Activated CD4-positive, alpha-beta T cell treated with anti-CD3 and anti-CD28 coated beads, Interleukin-2, amount 50 U/mL, for 1 hour (primary cell): Measurements from ENCODE around the gene TAF11L2.
"Not testable (repeated sequence)": the region's sequence is repeated elsewhere in the genome, so short reads cannot be mapped to it uniquely, and the experiment has no call there.

ENCODE experiments used
- DNase-seq: peaks from one replicate; pipeline ENCODE4 v3.0.0-alpha.2; 2020

TAF11L2 gene

GRCh38 chr5:17528369-17528768, 30.3 kb downstream of the TAF11L2 start, which contains the start of gene TAF11L6:
TAF11L6 (plus strand) TSS chr5:17528669.
- not testable (repeated sequence) for DNase-seq
